ENCODE measurements around the gene TUFT1.
A peak's percentile ranks its signal among the peaks of the same experiment; 100 is the strongest.

Gene TUFT1

GRCh38 chr1:151504759-151505158, 35.4 kb upstream of the TUFT1 start:
- no peak overlapping the region for H3K4me3 ChIP-seq (ENCODE audit: low read depth, low read length)
- TF ChIP-seq CTCF (IDR thresholded peaks at IDR 0.05; ENCODE audit: insufficient read depth, low read depth, low read length, missing control alignments) = no peak
- DNase-seq (ENCODE audit: low read depth) = no peak

- no peak overlapping the region for H3K4me3 ChIP-seq (ENCODE audit: low read depth, low read length)
- no peak for DNase-seq (ENCODE audit: low read depth)
- TF ChIP-seq CTCF (IDR thresholded peaks at IDR 0.05; ENCODE audit: insufficient read depth, low read depth, low read length, missing control alignments) = no peak
Measured at GRCh38 chr1:151508833-151509232, 31.3 kb upstream of the TUFT1 start.

- no peak for TF ChIP-seq CTCF (IDR thresholded peaks at IDR 0.05; ENCODE audit: insufficient read depth, low read depth, low read length, missing control alignments)
- no peak overlapping the region for H3K4me3 ChIP-seq (ENCODE audit: low read depth, low read length)
- no peak for DNase-seq (ENCODE audit: low read depth)
Measured at GRCh38 chr1:151509350-151510019, 30.6 kb upstream of the TUFT1 start.

GRCh38 chr1:151510020-151510405, 30.1 kb upstream of the TUFT1 start:
- TF ChIP-seq CTCF (IDR thresholded peaks at IDR 0.05; ENCODE audit: insufficient read depth, low read depth, low read length, missing control alignments) = no peak
- no peak overlapping the region for H3K4me3 ChIP-seq (ENCODE audit: low read depth, low read length)
- no peak for DNase-seq (ENCODE audit: low read depth)

GRCh38 chr1:151510614-151510956, 29.5 kb upstream of the TUFT1 start:
- TF ChIP-seq CTCF (IDR thresholded peaks at IDR 0.05; ENCODE audit: insufficient read depth, low read depth, low read length, missing control alignments) = no peak
- peak overlapping the region; percentile 88 for H3K4me3 ChIP-seq (ENCODE audit: low read depth, low read length)
- no peak for DNase-seq (ENCODE audit: low read depth)

GRCh38 chr1:151510957-151511635, 29.0 kb upstream of the TUFT1 start, which contains the start of gene CGN:
CGN (plus strand) TSS chr1:151511387; CDS start chr1:151518520, 7,133 bp downstream.
- H3K4me3 ChIP-seq (ENCODE audit: low read depth, low read length) = peak within 1 kb of the TSS; percentile 88
- TF ChIP-seq CTCF (IDR thresholded peaks at IDR 0.05; ENCODE audit: insufficient read depth, low read depth, low read length, missing control alignments) = no peak
- DNase-seq (ENCODE audit: low read depth) = peak; percentile 86

All from GM12865 (cell line).